HepG2 (cell line): ENCODE results near the gene TAF1C. TPM values are rescaled to one million over a fixed set of nuclear protein-coding genes. Genes with fewer than 3 reads are reported as not detected.

Experiments
- CERS6 ChIP-seq: sonication (generic); formaldehyde crosslinking; IDR thresholded peaks from 2 replicates; pipeline ENCODE4 v1.5.0; 2020; ENCODE audit warnings: missing genetic modification reagents
- FOSL2 ChIP-seq: sonication (generic); formaldehyde crosslinking; IDR thresholded peaks from 2 replicates; pipeline ENCODE4 v1.4.0; 2020; ENCODE audit warnings: missing genetic modification reagents
- HNF1B ChIP-seq: sonication (generic); formaldehyde crosslinking; IDR thresholded peaks from 2 replicates; pipeline ENCODE4 v1.5.1; 2020; ENCODE audit warnings: mild to moderate bottlenecking, moderate library complexity, missing genetic modification reagents
- IRX3 ChIP-seq: sonication (generic); formaldehyde crosslinking; IDR thresholded peaks from 2 replicates; pipeline ENCODE4 v1.8.1; 2023; ENCODE audit warnings: mild to moderate bottlenecking, low read depth, missing genetic modification reagents, borderline replicate concordance
- MBNL3 ChIP-seq: fragments of 250-450 bp; sonication (Bioruptor Pico); conservative IDR thresholded peaks from 2 replicates; pipeline ENCODE4 v1.8.0; 2022; ENCODE audit warnings: mild to moderate bottlenecking, inconsistent platforms
- POLR2AphosphoS5 ChIP-seq: IDR thresholded peaks from 2 replicates; pipeline ENCODE4 v1.6.1; 2012; ENCODE audit warnings: low read depth, low read length
- PRMT3 ChIP-seq: sonication (generic); formaldehyde crosslinking; IDR thresholded peaks from 2 replicates; pipeline ENCODE4 v1.8.1; 2022; ENCODE audit warnings: low read depth, mild to moderate bottlenecking, moderate library complexity, missing genetic modification reagents, borderline replicate concordance
- RARA ChIP-seq: IDR thresholded peaks from 2 replicates; pipeline ENCODE4 v1.6.1; 2016; ENCODE audit warnings: missing genetic modification reagents, missing compliant biosample characterization
- RFX5 ChIP-seq: IDR thresholded peaks from 2 replicates; pipeline ENCODE4 v1.6.1; 2011; ENCODE audit warnings: low read depth, low read length, improper control_type of control experiment
- SMAD1 ChIP-seq: sonication (generic); formaldehyde crosslinking; IDR thresholded peaks from 2 replicates; pipeline ENCODE4 v1.4.0; 2020; ENCODE audit warnings: missing genetic modification reagents, low read depth, mild to moderate bottlenecking, borderline replicate concordance
- TEAD3 ChIP-seq: optimal IDR thresholded peaks from 2 replicates; pipeline ENCODE3; 2016; ENCODE audit warnings: borderline replicate concordance
- TSC22D2 ChIP-seq: sonication (generic); formaldehyde crosslinking; IDR thresholded peaks from 2 replicates; pipeline ENCODE4 v1.5.1; 2020; ENCODE audit warnings: missing genetic modification reagents, mild to moderate bottlenecking, borderline replicate concordance
- ZNF10 ChIP-seq: sonication (generic); formaldehyde crosslinking; IDR thresholded peaks from 2 replicates; pipeline ENCODE4 v1.4.0; 2020; ENCODE audit warnings: mild to moderate bottlenecking, low read depth, missing genetic modification reagents, borderline replicate concordance
- ZNF263 ChIP-seq: sonication (generic); formaldehyde crosslinking; IDR thresholded peaks from 2 replicates; pipeline ENCODE4 v1.4.0; 2020; ENCODE audit warnings: missing genetic modification reagents
- ZNF414 ChIP-seq: sonication (generic); formaldehyde crosslinking; IDR thresholded peaks from 2 replicates; pipeline ENCODE4 v1.5.0; 2020; ENCODE audit warnings: missing genetic modification reagents
- ZNF513 ChIP-seq: sonication (generic); formaldehyde crosslinking; conservative IDR thresholded peaks from 2 replicates; pipeline ENCODE4 v1.5.0; 2020; ENCODE audit warnings: missing genetic modification reagents
- ZNF549 ChIP-seq: sonication (generic); formaldehyde crosslinking; IDR thresholded peaks from 2 replicates; pipeline ENCODE4 v1.5.0; 2020; ENCODE audit warnings: missing genetic modification reagents
- ZNF550 ChIP-seq: sonication (generic); formaldehyde crosslinking; IDR thresholded peaks from 2 replicates; pipeline ENCODE4 v1.4.0; 2020; ENCODE audit warnings: mild to moderate bottlenecking, missing genetic modification reagents, borderline replicate concordance
- ZNF605 ChIP-seq: sonication (generic); formaldehyde crosslinking; IDR thresholded peaks from 2 replicates; pipeline ENCODE4 v1.8.0; 2022; ENCODE audit warnings: mild to moderate bottlenecking, missing genetic modification reagents
- ZNF784 ChIP-seq: sonication (generic); formaldehyde crosslinking; IDR thresholded peaks from 2 replicates; pipeline ENCODE4 v1.5.1; 2020; ENCODE audit warnings: missing genetic modification reagents, mild to moderate bottlenecking, borderline replicate concordance
- ZNF883 ChIP-seq: sonication (generic); formaldehyde crosslinking; IDR thresholded peaks from 2 replicates; pipeline ENCODE4 v1.5.1; 2020; ENCODE audit warnings: mild to moderate bottlenecking, missing genetic modification reagents; ENCODE audit errors: not compliant biosample characterization
- polyA plus RNA-seq, 8 experiments: library from polyadenylated mRNA; depleted of rRNA in 3 of 8; stranded (reverse) in 7 of 8; unstranded in 1 of 8; fragments of >200 nt; fragmentation: Illumina TruSeq in 4 of 8; extraction: Trizol in 4 of 8; gene quantifications; 2 replicates each; pipeline versions ENCODE4 v1.2.1 to v1.2.3, GENCODE V29; 2011 to 2016; ENCODE audit warnings: low read depth in 4 of 8, missing spikeins in 1 of 8, mixed read lengths in 1 of 8; ENCODE audit not compliant: insufficient read depth in 1 of 8
- total RNA-seq, 5 experiments: library from RNA; depleted of rRNA; stranded (reverse); fragments of >200 nt; fragmentation: Illumina TruSeq; extraction: Trizol; gene quantifications; 2 replicates each; pipeline ENCODE4 v1.2.3, GENCODE V29; 2016; ENCODE audit warnings: low read depth in 1 of 5

Gene TAF1C
- total and polyA plus RNA-seq, 2 of the 13 experiments (the other 11 are each of a cell fraction or from before 2014, with no cell fraction given) = 15.6 to 20.8 TPM

DNA sequence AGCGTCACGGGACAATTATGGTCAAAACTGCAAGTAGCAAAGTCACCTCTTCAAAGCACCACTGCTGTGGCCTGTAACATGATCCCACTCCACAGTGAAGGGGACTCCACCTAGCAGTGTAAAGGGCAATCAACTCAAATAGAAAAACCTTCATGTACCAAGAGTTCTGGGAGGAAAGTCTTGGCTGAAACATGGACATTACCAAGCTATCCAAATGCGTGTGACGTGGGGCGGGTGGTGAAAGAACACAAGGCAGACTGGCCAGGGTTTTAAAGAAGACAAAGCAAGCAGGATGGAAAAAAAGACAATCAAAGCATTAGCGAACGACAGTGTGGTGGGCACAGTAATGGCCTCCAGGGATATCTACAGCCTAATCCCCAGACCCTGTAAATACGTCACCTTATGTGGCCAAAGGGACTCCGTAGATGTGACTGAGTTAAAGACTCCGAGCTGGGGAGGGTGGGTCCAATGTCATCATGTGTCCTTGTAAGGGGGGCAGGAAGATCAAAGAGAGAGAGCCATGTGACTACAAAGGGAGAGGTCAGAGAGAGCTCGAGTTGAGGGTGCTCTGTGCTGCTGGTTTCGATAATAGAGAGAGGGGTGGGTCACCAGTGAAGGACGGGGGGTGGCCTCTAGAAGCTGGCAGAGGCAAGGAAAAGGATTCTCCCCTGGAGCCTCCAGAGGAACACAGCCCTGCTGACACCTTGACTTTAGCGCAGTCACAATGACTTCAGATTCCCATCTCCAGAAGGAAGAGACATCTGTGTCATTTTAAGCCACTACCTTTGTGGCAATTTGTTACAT is 47.8 kb downstream of the TAF1C start (continued):
- TF ChIP-seq HNF1B (CRISPR knock-in tag) = peak; percentile 90
- TF ChIP-seq ZNF550 = 0 out of 2 replicates have a peak, but pooled peaks have one; percentile 22
- TF ChIP-seq ZNF784 (CRISPR knock-in tag) = 0 out of 2 replicates have a peak, but pooled peaks have one; percentile 26
- TF ChIP-seq SMAD1 = 0 out of 2 replicates have a peak, but pooled peaks have one; percentile 21
- TF ChIP-seq RARA (CRISPR knock-in tag) = peak; percentile 82
- TF ChIP-seq MBNL3 (CRISPR knock-in tag) = no peak
- TF ChIP-seq TEAD3 (CRISPR knock-in tag) = no peak
- no peak for TF ChIP-seq ZNF549 (CRISPR knock-in tag)
- TF ChIP-seq ZNF263 = peak; percentile 46; the same call in 1 of the 2 replicates
- TF ChIP-seq POLR2AphosphoS5 = peak; percentile 71
- TF ChIP-seq PRMT3 = no peak
- peak; percentile 66; the same call in 1 of the 2 replicates for TF ChIP-seq FOSL2 (CRISPR knock-in tag)
- 0 out of 2 replicates have a peak, but pooled peaks have one; percentile 38 for TF ChIP-seq RFX5
- TF ChIP-seq ZNF10 (CRISPR knock-in tag) = no peak
- TF ChIP-seq IRX3 (CRISPR knock-in tag) = no peak
- TF ChIP-seq ZNF513 (CRISPR knock-in tag) = no peak
- TF ChIP-seq TSC22D2 = 0 out of 2 replicates have a peak, but pooled peaks have one; percentile 83
- peak; percentile 70; the same call in 1 of the 2 replicates for TF ChIP-seq ZNF605
- TF ChIP-seq ZNF414 (CRISPR knock-in tag) = peak; percentile 70; the same call in 1 of the 2 replicates
- peak; percentile 27 for TF ChIP-seq ZNF883 (CRISPR knock-in tag)
- no peak for TF ChIP-seq CERS6 (CRISPR knock-in tag)
